NCI-H748 (cell line): Measurements from ENCODE around the gene RCAN3.

ENCODE experiments used
- DNase-seq: peaks from one replicate; lab custom pipeline; 2025; ENCODE audit not compliant: unreplicated experiment; lab: John Stamatoyannopoulos, UW

RCAN3 gene

DNA sequence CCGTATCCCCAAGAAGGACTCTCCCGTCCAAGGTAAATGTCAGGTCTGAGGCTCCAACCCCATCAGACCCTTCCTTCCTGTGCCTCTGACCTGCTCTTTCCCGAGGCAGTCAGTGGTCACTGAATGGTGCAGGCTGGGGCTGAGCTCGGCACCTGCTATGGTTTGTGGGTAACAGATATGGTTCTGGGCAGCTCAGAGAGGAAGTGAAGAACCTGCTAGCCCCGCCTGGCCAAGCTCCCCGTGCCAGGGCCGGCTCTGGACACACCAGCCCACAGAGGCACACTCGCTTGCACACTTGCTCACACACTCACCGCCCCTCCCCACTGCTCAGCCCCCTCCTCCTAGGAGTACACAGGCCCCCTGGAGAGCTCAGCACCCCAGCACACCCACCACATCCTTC, 69.7 kb downstream of the RCAN3 start:
- DNase-seq, result no peak

DNA sequence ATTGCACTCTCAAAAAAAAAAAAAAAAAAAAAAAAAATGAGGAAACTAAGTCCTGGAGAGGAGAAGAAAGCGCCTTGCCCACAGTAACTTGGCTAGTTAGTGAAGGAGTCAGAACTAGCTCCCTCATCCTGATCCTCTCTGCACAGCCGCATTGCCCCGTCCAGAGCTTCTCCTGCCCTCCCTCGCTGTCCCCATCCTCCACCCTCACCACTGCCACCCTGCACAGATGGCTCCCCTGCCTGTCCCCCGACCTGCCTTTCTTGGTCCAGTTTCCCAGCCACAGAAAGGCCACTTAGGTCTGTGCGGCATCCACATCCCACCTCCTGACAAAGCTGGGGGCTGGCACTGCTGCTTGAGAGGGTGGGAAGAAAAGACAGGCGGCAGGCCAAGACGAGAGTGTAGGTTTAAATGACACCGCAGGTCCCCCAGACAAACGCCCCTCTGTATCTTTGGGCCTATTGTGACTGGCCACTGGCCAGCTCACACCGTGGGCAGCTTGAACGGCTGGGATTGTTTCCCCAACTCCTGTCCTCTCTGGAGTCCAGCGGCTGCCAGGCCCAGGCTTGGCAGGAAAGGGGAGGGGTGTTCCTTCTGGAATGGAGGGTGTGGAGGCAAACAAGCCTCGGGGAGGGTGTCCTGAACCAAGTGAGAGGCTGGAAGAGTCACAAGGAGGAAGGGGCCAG, 73.4 kb downstream of the RCAN3 start:
- no peak for DNase-seq

DNA sequence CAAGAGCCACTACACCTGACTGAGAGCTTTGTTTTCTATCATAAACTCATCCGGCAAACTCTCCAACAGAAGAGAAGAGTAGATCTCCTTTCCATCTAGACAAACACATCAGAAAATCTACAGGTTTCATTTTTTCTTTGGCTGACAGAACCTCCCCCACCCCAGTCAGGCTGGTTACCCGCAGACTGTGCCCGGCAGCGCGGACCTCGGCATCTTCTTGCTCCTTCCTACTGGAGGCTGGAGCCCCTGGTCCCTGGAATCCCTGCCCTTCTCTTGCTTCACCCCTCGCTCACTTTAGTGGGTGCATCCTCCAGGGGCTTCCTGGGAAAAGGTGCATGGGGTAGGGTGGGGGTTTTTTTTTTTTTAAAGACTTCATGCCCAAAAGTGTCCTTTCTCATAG, 76.2 kb downstream of the RCAN3 start:
- no peak for DNase-seq

DNA sequence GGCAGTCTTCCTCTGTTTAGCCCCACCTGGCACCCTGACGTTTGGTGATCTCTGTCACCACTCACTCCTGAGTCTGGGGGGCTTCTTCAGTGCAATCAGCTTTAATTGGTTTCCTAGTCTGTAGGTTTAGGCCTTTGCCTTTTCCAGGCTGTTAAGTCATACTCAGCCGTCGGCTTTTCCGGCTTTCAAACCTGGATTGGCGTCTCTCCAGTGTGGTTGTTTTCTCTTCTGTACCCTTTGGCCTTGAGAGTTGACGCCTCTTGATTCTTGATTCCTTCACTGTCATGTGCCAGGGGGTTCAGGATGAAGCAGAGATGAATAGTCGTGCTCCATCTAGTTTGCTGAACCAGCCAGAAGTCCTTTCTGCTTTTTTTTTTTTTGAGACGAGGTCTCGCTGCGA, 78.1 kb downstream of the RCAN3 start:
- no peak for DNase-seq

DNA sequence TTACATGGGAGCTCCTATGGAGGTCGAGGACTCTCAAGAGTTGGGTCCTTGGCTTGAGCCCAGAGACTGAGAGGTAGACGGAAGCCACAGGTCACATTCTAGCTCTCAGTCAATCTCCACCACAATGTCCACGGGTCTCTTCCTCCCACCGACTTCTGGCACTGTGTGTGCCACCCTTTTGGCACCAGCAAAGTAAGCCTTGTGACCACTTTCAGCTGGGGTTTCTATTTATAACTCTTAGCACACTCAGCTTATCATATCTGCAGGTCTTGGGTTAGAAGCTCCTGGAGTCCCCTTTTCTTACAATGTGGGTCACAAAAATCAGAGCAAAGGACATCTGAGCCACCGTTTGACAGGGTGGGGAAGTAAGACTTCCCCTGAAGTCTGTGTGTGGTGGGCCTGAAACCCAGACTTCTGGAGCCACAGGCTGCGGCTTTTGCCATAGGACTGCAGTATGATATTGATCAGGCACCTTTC, 81.6 kb downstream of the RCAN3 start:
- DNase-seq, result no peak

DNA sequence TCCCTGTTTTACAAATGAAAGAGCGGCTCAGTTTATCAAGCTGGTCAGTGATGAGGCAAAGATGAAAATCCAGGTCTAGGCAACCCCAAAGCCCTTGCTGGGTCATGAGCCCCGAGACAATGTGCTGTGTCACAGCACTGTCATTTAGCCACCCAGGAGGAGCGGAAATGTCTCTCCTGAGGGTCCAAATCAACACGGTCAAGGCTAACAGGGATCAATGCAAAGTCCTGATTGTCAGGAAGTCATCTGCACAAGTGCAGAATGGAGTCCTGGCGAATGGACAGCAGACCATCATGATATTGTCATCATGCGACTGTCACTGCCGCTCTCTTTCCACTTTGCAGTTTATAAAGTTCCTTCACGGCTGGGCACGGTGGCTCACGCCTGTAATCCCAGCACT, 83.5 kb downstream of the RCAN3 start:
- DNase-seq, result no peak

DNA sequence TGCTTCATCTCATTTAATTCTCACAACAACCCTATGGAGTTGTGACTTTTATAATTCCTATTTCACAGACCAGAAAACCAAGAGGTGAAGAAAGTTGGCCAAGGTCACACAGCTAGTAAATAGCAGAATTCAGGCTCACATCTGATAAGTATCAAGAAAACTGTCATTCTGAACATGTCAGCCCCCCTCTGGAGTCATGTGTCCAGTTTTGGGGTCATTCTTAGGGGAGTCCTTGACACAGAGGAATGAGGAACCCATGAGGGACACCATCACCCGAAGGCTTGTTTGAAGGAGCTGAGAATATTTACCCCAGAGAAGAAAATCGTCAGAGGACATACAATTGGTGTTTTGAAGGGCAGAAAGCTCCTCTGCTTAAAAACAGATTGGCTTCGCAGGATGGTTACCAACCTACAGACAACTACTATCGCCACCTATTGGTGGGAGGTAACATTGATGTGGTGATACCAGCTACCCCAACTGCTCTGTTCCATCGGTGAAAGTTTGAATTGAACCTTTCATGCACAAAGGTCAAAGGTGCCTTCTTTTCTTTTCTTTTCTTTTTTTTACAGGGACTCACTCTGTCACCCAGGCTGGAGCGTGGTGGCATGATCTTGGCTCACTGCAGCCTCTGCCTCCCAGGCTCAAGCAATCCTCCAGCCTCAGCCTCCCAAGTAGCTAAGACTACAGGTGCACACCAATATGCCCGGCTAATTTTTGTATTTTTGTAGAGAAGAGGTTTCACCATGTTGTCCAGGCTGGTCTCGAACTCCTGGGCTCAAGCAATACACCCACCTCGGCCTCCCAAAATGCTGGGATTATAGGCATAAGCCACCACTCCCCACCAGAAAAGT, 84.6 kb downstream of the RCAN3 start:
- DNase-seq, result peak; percentile 65

DNA sequence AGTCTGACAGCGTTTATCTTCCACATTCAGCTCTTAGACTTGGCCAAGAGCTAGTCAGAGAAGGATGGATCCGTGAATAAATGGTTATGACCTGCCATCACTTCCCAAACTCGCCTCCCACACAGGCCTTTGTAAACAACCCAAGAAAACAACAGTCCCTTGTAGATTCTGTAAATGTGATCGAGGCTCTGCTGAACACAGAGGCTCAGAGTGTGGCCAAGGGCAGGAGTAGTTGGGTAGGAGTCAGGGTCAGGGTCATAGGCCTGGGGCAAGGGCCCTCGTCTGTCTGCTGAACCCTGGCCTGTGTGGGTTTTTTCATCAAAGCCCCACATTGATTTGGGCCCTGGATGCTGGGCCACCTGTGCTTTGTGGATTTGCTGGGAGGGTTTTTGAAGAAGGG, 85.9 kb downstream of the RCAN3 start:
- DNase-seq, result no peak

DNA sequence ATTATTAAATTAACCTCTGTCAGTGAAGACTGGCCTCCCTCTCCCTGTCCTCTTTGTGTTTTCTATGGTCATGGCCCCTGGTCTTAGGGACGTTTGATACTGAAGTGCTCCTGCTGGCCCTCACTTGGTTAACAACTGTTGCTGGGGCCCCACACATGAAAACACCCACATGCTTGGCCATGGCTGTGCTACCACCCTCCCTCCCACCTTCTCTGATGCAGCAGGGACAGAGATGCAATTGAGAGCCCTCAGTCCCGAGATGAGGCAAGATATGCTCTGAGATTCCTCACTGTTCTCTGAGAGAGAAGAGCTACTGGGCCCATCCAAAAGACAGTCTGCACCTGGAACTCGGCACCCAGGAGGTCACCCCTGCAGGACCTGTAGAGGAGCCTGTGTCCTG, 86.6 kb downstream of the RCAN3 start:
- DNase-seq, result no peak
